SK-N-SH (cell line): ENCODE data around the gene SAMD5. TPM values are rescaled to one million over a fixed set of nuclear protein-coding genes. Genes with fewer than 3 reads are reported as not detected.

Experiments
- CTCF ChIA-PET: fragments of 300-600, 350-600 bp; formaldehyde crosslinking; extraction: SDS; loops from one replicate; lab custom pipeline; 2021; lab: Yijun Ruan, JAX
- POLR2A ChIA-PET: fragments of 350-600 bp; sonication (Branson Sonifier 250); formaldehyde crosslinking; extraction: SDS; loops from one replicate; lab custom pipeline; 2020; ENCODE audit warnings: antibody characterized with exemption, inconsistent platforms; lab: Yijun Ruan, JAX
- DNase-seq: peaks from one replicate; pipeline ENCODE4 v3.0.0; 2012
- H2AFZ ChIP-seq: fragments of 200-600 bp; sonication (generic); 2 replicates; pipeline ENCODE4 v1.8.1; 2016; ENCODE audit warnings: antibody characterized with exemption, mild to moderate bottlenecking, low read depth
- H3F3A ChIP-seq: fragments of 200-600 bp; sonication (generic); replicated peaks from 2 replicates; pipeline ENCODE3; 2016; ENCODE audit warnings: antibody characterized with exemption, mild to moderate bottlenecking; ENCODE audit not compliant: insufficient read depth
- H3K27ac ChIP-seq, 2 experiments: fragments of 200-500 bp in 1 of 2; fragments of 200-600 bp in 1 of 2; sonication (Bioruptor generic) in 1 of 2; sonication (generic), shearing (Covaris generic) in 1 of 2; 2 replicates each; pipeline versions ENCODE4 v1.5.1 to v1.6.1; 2014 to 2016; ENCODE audit warnings: low read depth in 2 of 2, inconsistent platforms in 1 of 2, low read length in 1 of 2, mild to moderate bottlenecking in 1 of 2, mixed read lengths in 1 of 2
- H3K27me3 ChIP-seq: fragments of 200-600 bp; sonication (generic), shearing (Covaris generic); 2 replicates; pipeline ENCODE4 v1.6.1; 2016; ENCODE audit warnings: mixed run types; ENCODE audit not compliant: insufficient read depth
- H3K36me3 ChIP-seq, 2 experiments: fragments of 200-500 bp in 1 of 2; fragments of 200-600 bp in 1 of 2; sonication (Bioruptor generic) in 1 of 2; sonication (generic) in 1 of 2; replicated peaks in 1 of 2; 2 replicates each; pipeline versions ENCODE3 to v1.5.1; 2014 to 2016; ENCODE audit warnings: low read length in 1 of 2, mild to moderate bottlenecking in 1 of 2; ENCODE audit not compliant: insufficient read depth in 2 of 2, control insufficient read depth in 1 of 2
- H3K4me1 ChIP-seq, 2 experiments: fragments of 200-500 bp in 1 of 2; fragments of 200-600 bp in 1 of 2; sonication (Bioruptor generic) in 1 of 2; sonication (generic), shearing (Covaris generic) in 1 of 2; 2 replicates each; pipeline versions ENCODE4 v1.5.1 to v1.6.1; 2014 to 2016; ENCODE audit warnings: low read depth in 1 of 2, low read length in 1 of 2, mixed run types in 1 of 2; ENCODE audit not compliant: insufficient read depth in 2 of 2, control insufficient read depth in 1 of 2
- H3K4me2 ChIP-seq: fragments of 200-600 bp; sonication (generic), shearing (Covaris generic); 2 replicates; pipeline ENCODE4 v1.6.1; 2017; ENCODE audit warnings: mixed run types
- H3K4me3 ChIP-seq, 2 experiments: fragments of 200-500 bp in 1 of 2; fragments of 200-600 bp in 1 of 2; sonication (Bioruptor generic) in 1 of 2; sonication (generic), shearing (Covaris generic) in 1 of 2; 2 replicates each; pipeline versions ENCODE4 v1.5.1 to v1.8.1; 2014 to 2016; ENCODE audit warnings: low read depth in 2 of 2, inconsistent platforms in 1 of 2, low read length in 1 of 2, mild to moderate bottlenecking in 1 of 2, mixed read lengths in 1 of 2, moderate library complexity in 1 of 2
- H3K79me2 ChIP-seq: fragments of 200-600 bp; sonication (generic); 2 replicates; pipeline ENCODE4 v1.8.1; 2017; ENCODE audit warnings: mild to moderate bottlenecking; ENCODE audit not compliant: insufficient read depth
- H3K9ac ChIP-seq: fragments of 200-600 bp; sonication (generic); 2 replicates; pipeline ENCODE4 v1.6.1; 2017; ENCODE audit warnings: mixed run types
- H3K9me2 ChIP-seq: fragments of 200-600 bp; sonication (generic); 2 replicates; pipeline ENCODE4 v1.6.1; 2017; ENCODE audit warnings: mixed run types
- H3K9me3 ChIP-seq: fragments of 200-600 bp; sonication (generic); 2 replicates; pipeline ENCODE4 v1.6.1; 2017; ENCODE audit warnings: mixed run types, mild to moderate bottlenecking, moderate library complexity
- H4K20me1 ChIP-seq: fragments of 200-600 bp; sonication (generic); 2 replicates; pipeline ENCODE4 v1.6.1; 2017; ENCODE audit warnings: mild to moderate bottlenecking, mixed run types; ENCODE audit not compliant: insufficient read depth
- FOSL2 ChIP-seq: IDR thresholded peaks from 2 replicates; pipeline ENCODE4 v1.4.0; 2012; ENCODE audit warnings: low read depth, mild to moderate bottlenecking, moderate library complexity, borderline replicate concordance
- GATA2 ChIP-seq: sonication (generic); formaldehyde crosslinking; IDR thresholded peaks from 2 replicates; pipeline ENCODE4 v1.5.0; 2020; ENCODE audit warnings: mild to moderate bottlenecking, missing genetic modification reagents
- MXI1 ChIP-seq: IDR thresholded peaks from 2 replicates; pipeline ENCODE4 v1.6.1; 2012; ENCODE audit warnings: mild to moderate bottlenecking, low read depth, low read length, improper control_type of control experiment
- NFIC ChIP-seq: IDR thresholded peaks from 2 replicates; pipeline ENCODE4 v1.4.0; 2012; ENCODE audit warnings: borderline replicate concordance
- REST ChIP-seq: IDR thresholded peaks from 2 replicates; pipeline ENCODE4 v1.6.1; 2012; ENCODE audit warnings: mild to moderate bottlenecking, low read depth, low read length, moderate library complexity
- RXRA ChIP-seq: IDR thresholded peaks from 2 replicates; pipeline ENCODE4 v1.4.0; 2012; ENCODE audit warnings: low read depth, mild to moderate bottlenecking, borderline replicate concordance
- SMC3 ChIP-seq: IDR thresholded peaks from 2 replicates; pipeline ENCODE4 v1.6.1; 2012; ENCODE audit warnings: low read depth, low read length, improper control_type of control experiment
- WGBS: methylation state at CpG from one replicate; pipeline ENCODE4 v1.1.6; 2017; ENCODE audit warnings: low lambda C conversion rate; 5-methylcytosine and 5-hydroxymethylcytosine counted together
- polyA plus RNA-seq, 3 experiments: library from polyadenylated mRNA; depleted of rRNA; stranded (reverse); fragments of >200 nt; gene quantifications; 2 replicates each; pipeline ENCODE4 v1.2.3, GENCODE V29; 2012
- TF ChIP-seq, protein P1 (sequence below): IDR thresholded peaks from 2 replicates; pipeline ENCODE4 v1.4.0; 2012; ENCODE audit warnings: low read depth
- TF ChIP-seq, protein P2 (sequence below): fragments of 150-350 bp; IDR thresholded peaks from 2 replicates; pipeline ENCODE4 v1.6.1; 2016; ENCODE audit warnings: mild to moderate bottlenecking, low read depth, low read length

The SAMD5 gene
- polyA plus RNA-seq, 1 of the 3 experiments (the other 2 are of a cell fraction) = not detected

DNA sequence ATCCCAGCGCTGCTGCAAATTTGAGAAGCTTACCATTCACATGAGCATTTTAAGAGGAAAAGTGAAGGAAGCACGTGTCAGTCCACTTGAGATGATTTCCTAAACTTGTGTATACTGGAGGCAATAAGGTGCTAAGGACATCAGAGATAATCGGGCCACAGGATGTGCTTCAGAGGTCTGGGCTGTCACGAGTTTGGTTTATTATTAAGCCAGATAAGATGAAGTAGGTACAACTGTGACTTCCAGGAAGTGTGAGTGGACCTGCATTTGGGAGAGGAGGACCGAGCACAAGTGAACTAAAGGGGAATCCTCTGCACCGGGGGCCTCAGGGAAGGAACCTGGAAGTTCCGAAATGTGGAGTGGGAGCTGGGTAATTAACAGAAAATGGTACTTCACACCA is 1.4 kb downstream of the SAMD5 start (continued):
- TF ChIP-seq, protein P1, sequence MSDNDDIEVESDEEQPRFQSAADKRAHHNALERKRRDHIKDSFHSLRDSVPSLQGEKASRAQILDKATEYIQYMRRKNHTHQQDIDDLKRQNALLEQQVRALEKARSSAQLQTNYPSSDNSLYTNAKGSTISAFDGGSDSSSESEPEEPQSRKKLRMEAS = no peak
- TF ChIP-seq NFIC = no peak

- Histone ChIP-seq H3K27me3 (peaks cover 22% of the 10 kb centered on the region), H3K9ac (no peak overlapping the region), H3K79me2 (no peaks in the 10 kb centered on the region), H3K4me3 (no peak overlapping the region), H3K9me3 (no peaks in the 10 kb centered on the region), H3K36me3 (no peaks in the 10 kb centered on the region)
- TF ChIP-seq GATA2 (CRISPR knock-in tag) (no peak), MXI1 (no peak), FOSL2 (no peak), SMC3 (no peak)
- TF ChIP-seq, protein P2, sequence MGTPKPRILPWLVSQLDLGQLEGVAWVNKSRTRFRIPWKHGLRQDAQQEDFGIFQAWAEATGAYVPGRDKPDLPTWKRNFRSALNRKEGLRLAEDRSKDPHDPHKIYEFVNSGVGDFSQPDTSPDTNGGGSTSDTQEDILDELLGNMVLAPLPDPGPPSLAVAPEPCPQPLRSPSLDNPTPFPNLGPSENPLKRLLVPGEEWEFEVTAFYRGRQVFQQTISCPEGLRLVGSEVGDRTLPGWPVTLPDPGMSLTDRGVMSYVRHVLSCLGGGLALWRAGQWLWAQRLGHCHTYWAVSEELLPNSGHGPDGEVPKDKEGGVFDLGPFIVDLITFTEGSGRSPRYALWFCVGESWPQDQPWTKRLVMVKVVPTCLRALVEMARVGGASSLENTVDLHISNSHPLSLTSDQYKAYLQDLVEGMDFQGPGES = no peak
- TF ChIP-seq, all 33 proteins: peak for 0
- Histone ChIP-seq H3K9me2 (no peaks in the 10 kb centered on the region), H3K27ac (no peak overlapping the region), H3F3A (no peaks in the 10 kb centered on the region), H4K20me1 (no peaks in the 10 kb centered on the region), H3K4me2 (no peak overlapping the region), H3K4me1 (no peaks in the 10 kb centered on the region; a peak in 1 of 4 replicates), H2AFZ (no peak overlapping the region)
- DNase-seq = no peak
- WGBS = 10% methylated on average over 5 of the region's 5 CpGs
- CTCF ChIA-PET = no interaction called here
- POLR2A ChIA-PET = no interaction called here
Observed at GRCh38 chr6:147510929-147511590, 2.6 kb downstream of the SAMD5 start.

GRCh38 chr6:147514831-147515230 is 6.3 kb downstream of the SAMD5 start:
- POLR2A ChIA-PET = no interaction called here
- no peaks in the 10 kb centered on the region for H3K4me1 ChIP-seq
- H3K9me3 ChIP-seq = no peaks in the 10 kb centered on the region
- no peaks in the 10 kb centered on the region for H3K79me2 ChIP-seq
- TF ChIP-seq REST (no peak), NFIC (no peak), RXRA (no peak), SMC3 (no peak)
- TF ChIP-seq, all 33 proteins: peak for 0
- H3K27ac ChIP-seq = no peak overlapping the region
- DNase-seq = no peak
- no peaks in the 10 kb centered on the region for H3F3A ChIP-seq
- CTCF ChIA-PET = no interaction called here
- H2AFZ ChIP-seq = no peak overlapping the region
- no peak overlapping the region for H3K4me2 ChIP-seq
- no peaks in the 10 kb centered on the region for H3K9me2 ChIP-seq
- H3K36me3 ChIP-seq = no peaks in the 10 kb centered on the region
- H4K20me1 ChIP-seq = no peaks in the 10 kb centered on the region
- H3K27me3 ChIP-seq = peaks cover 6% of the 10 kb centered on the region
- 3% methylated on average over 2 of the region's 2 CpGs for WGBS
- no peak overlapping the region for H3K9ac ChIP-seq
- no peak overlapping the region for H3K4me3 ChIP-seq
